Natural killer cell (primary cell): Measurements from ENCODE around the gene CACNB4. TPM values are rescaled to one million over a fixed set of nuclear protein-coding genes. Genes with fewer than 3 reads are reported as not detected.

Experiments used
- ATAC-seq, 3 donors: fragments of 150-1000 bp in 2 of 3; fragments of 200-7000 bp in 1 of 3; cut with Tn5 transposase; 1 replicate in 1 of 3; 2 replicates in 2 of 3; pipeline ENCODE4 v1.10.0; 2021; ENCODE audit warnings: mild to moderate bottlenecking in 2 of 3, moderate library complexity in 2 of 3
- DNase-seq, 2 donors: peaks; one replicate each; pipeline versions ENCODE4 v3.0.0 to v3.0.0-alpha.2; 2013 to 2021; ENCODE audit warnings: mixed read lengths in 1 of 2
- H3K27ac ChIP-seq: one replicate; pipeline ENCODE4 v1.5.1; 2013; ENCODE audit warnings: mild to moderate bottlenecking, low read length
- H3K27me3 ChIP-seq: one replicate; pipeline ENCODE4 v1.6.1; 2013; ENCODE audit warnings: low read length; ENCODE audit not compliant: control insufficient read depth, insufficient read depth
- H3K36me3 ChIP-seq: one replicate; pipeline ENCODE4 v1.6.1; 2013; ENCODE audit warnings: low read length; ENCODE audit not compliant: control insufficient read depth, insufficient read depth
- H3K4me1 ChIP-seq: one replicate; pipeline ENCODE4 v1.6.1; 2013; ENCODE audit warnings: low read length; ENCODE audit not compliant: control insufficient read depth, insufficient read depth
- H3K4me3 ChIP-seq: one replicate; pipeline ENCODE4 v1.5.1; 2013; ENCODE audit warnings: low read length
- H3K9me3 ChIP-seq: one replicate; pipeline ENCODE4 v1.6.1; 2013; ENCODE audit warnings: low read length; ENCODE audit not compliant: control insufficient read depth, insufficient read depth
- H3K27ac Mint-ChIP-seq, 2 donors: one replicate each; pipeline ENCODE4 v1.8.0; 2022; ENCODE audit warnings: mild to moderate bottlenecking in 2 of 2, mixed read lengths in 2 of 2, moderate library complexity in 1 of 2
- H3K27me3 Mint-ChIP-seq, 2 donors: one replicate each; pipeline ENCODE4 v1.8.0; 2022; ENCODE audit warnings: low read depth in 2 of 2, mixed read lengths in 2 of 2
- H3K36me3 Mint-ChIP-seq: one replicate; pipeline ENCODE4 v1.8.0; 2022; ENCODE audit warnings: mixed read lengths
- H3K4me1 Mint-ChIP-seq, 2 donors: one replicate each; pipeline ENCODE4 v1.8.0; 2022; ENCODE audit warnings: mixed read lengths in 2 of 2
- H3K4me3 Mint-ChIP-seq: one replicate; pipeline ENCODE4 v1.8.0; 2022; ENCODE audit warnings: mild to moderate bottlenecking, moderate library complexity, mixed read lengths
- H3K9me3 Mint-ChIP-seq, 2 donors: one replicate each; pipeline ENCODE4 v1.8.0; 2022; ENCODE audit warnings: mixed read lengths in 2 of 2
- CTCF ChIP-seq: fragments of 200-600 bp; IDR thresholded peaks from one replicate; pipeline ENCODE4 v1.8.0; 2022; ENCODE audit warnings: antibody characterized with exemption
- WGBS: methylation state at CpG from one replicate; pipeline ENCODE4 v1.1.7; 2013; ENCODE audit warnings: missing lambda C conversion rate; ENCODE audit not compliant: insufficient coverage; 5-methylcytosine and 5-hydroxymethylcytosine counted together
- intact Hi-C: fragments of 100-400 bp; cut with micrococcal nuclease; formaldehyde crosslinking; loops from one replicate; pipeline ENCODE4 v1.14.2; 2022
- total RNA-seq, 4 donors: library from RNA; stranded (reverse); fragments of 120-200 nt in 1 of 4; gene quantifications; one replicate each; pipeline versions ENCODE4 v1.2.3 to v1.2.4, GENCODE V29; 2013 to 2022

The CACNB4 gene
- total RNA-seq, 3 donors from 2014 or later (not counting 1 experiment from before 2014, with no cell fraction given): 0.56 to 0.93 (median 0.73) TPM

GRCh38 chr2:152083202-152083875 is 15.5 kb downstream of the CACNB4 start:
- 76% methylated on average over 6 of the region's 6 CpGs for WGBS
- H3K27me3 ChIP-seq: no peaks in the 10 kb centered on the region
- Mint-ChIP-seq H3K4me1 (peaks cover 0 to 5% of the 10 kb centered on the region in 2 donors), H3K36me3 (no peaks in the 10 kb centered on the region), H3K4me3 (no peak overlapping the region), H3K27me3 (no peaks in the 10 kb centered on the region), H3K9me3 (no peaks in the 10 kb centered on the region), H3K27ac (no peak overlapping the region)
- no peak for DNase-seq
- no peak for TF ChIP-seq CTCF
- intact Hi-C loops: no loop called here
- H3K4me1 ChIP-seq: no peaks in the 10 kb centered on the region
- H3K4me3 ChIP-seq: no peak overlapping the region
- no peaks in the 10 kb centered on the region for H3K36me3 ChIP-seq
- no peaks in the 10 kb centered on the region for H3K9me3 ChIP-seq
- no peak for ATAC-seq
- H3K27ac ChIP-seq: no peak overlapping the region

- WGBS: 93% methylated on average over 2 of the region's 2 CpGs
- no peak for ATAC-seq
- intact Hi-C loops: no loop called here
- no peak overlapping the region for H3K4me3 ChIP-seq
- Mint-ChIP-seq H3K4me3 (no peak overlapping the region), H3K27ac (no peak overlapping the region), H3K27me3 (no peaks in the 10 kb centered on the region), H3K36me3 (no peaks in the 10 kb centered on the region), H3K4me1 (peaks cover 0 to 10% of the 10 kb centered on the region in 2 donors), H3K9me3 (peaks cover 0 to 7% of the 10 kb centered on the region in 2 donors)
- no peaks in the 10 kb centered on the region for H3K4me1 ChIP-seq
- no peaks in the 10 kb centered on the region for H3K27me3 ChIP-seq
- no peak for TF ChIP-seq CTCF
- H3K27ac ChIP-seq: no peak overlapping the region
- H3K9me3 ChIP-seq: no peaks in the 10 kb centered on the region
- no peaks in the 10 kb centered on the region for H3K36me3 ChIP-seq
- DNase-seq: no peak
Observed at GRCh38 chr2:152078662-152079061, 20.2 kb downstream of the CACNB4 start.

GRCh38 chr2:152078023-152078422 is 20.8 kb downstream of the CACNB4 start:
- no peak for ATAC-seq
- Histone ChIP-seq H3K27me3 (no peaks in the 10 kb centered on the region), H3K4me1 (no peaks in the 10 kb centered on the region), H3K4me3 (no peak overlapping the region), H3K36me3 (no peaks in the 10 kb centered on the region), H3K27ac (no peak overlapping the region), H3K9me3 (no peaks in the 10 kb centered on the region)
- WGBS: 95% methylated on average over 9 of the region's 9 CpGs
- no peak overlapping the region for H3K27ac Mint-ChIP-seq
- H3K27me3 Mint-ChIP-seq: no peaks in the 10 kb centered on the region
- no peak for TF ChIP-seq CTCF
- peaks cover 0 to 7% of the 10 kb centered on the region in 2 donors for H3K9me3 Mint-ChIP-seq
- no peaks in the 10 kb centered on the region for H3K36me3 Mint-ChIP-seq
- H3K4me3 Mint-ChIP-seq: no peak overlapping the region
- no peak for DNase-seq
- peaks cover 0 to 10% of the 10 kb centered on the region in 2 donors for H3K4me1 Mint-ChIP-seq
- intact Hi-C loops: no loop called here
